Transverse colon (tissue), 4 donors: ENCODE measurements around the gene DHX58. TPM values are rescaled to one million over a fixed set of nuclear protein-coding genes. Genes with fewer than 3 reads are reported as not detected.

ENCODE experiments used
- DNase-seq: peaks from one replicate; pipeline ENCODE4 v3.0.0-alpha.2; 2019
- H3K27ac ChIP-seq, 4 donors: fragments of 200-600 bp; sonication (generic); 2 replicates each; pipeline ENCODE4 v1.5.1; 2016 to 2018; ENCODE audit warnings: inconsistent platforms in 4 of 4
- H3K27me3 ChIP-seq: fragments of 200-600 bp; sonication (generic); 2 replicates; pipeline ENCODE4 v1.5.1; 2017; ENCODE audit warnings: inconsistent platforms
- H3K36me3 ChIP-seq, 4 donors: fragments of 200-600 bp; sonication (generic); 2 replicates each; pipeline ENCODE4 v1.5.1; 2017 to 2019; ENCODE audit warnings: inconsistent platforms in 4 of 4
- H3K4me1 ChIP-seq, 4 donors: fragments of 200-600 bp; sonication (generic); 2 replicates each; pipeline ENCODE4 v1.5.1; 2017 to 2020; ENCODE audit warnings: inconsistent platforms in 4 of 4
- H3K4me3 ChIP-seq, 4 donors: fragments of 200-600 bp; sonication (generic); 1 replicate in 1 of 4; 2 replicates in 3 of 4; pipeline versions ENCODE4 v1.5.1 to v1.6.1; 2017 to 2019; ENCODE audit warnings: inconsistent platforms in 4 of 4
- H3K9me3 ChIP-seq, 2 donors: fragments of 200-600 bp; sonication (generic); 2 replicates each; pipeline ENCODE4 v1.5.1; 2017 to 2019; ENCODE audit warnings: inconsistent platforms in 2 of 2
- CTCF ChIP-seq, 5 experiments: fragments of 200-600 bp in 3 of 5; fragments of 450-650 bp in 2 of 5; sonication (generic) in 3 of 5; IDR thresholded peaks; 1 replicate in 2 of 5; 2 replicates in 3 of 5; pipeline ENCODE4 v1.5.1; 2016 to 2017; ENCODE audit warnings: antibody characterized with exemption in 5 of 5, inconsistent platforms in 3 of 5, mild to moderate bottlenecking in 2 of 5, moderate library complexity in 1 of 5
- EP300 ChIP-seq: sonication (generic); formaldehyde crosslinking; IDR thresholded peaks from one replicate; pipeline ENCODE4 v1.6.1; 2017; ENCODE audit warnings: antibody characterized with exemption, low read depth
- POLR2A ChIP-seq: fragments of 450-650 bp; IDR thresholded peaks from one replicate; pipeline ENCODE4 v1.6.1; 2016; ENCODE audit warnings: antibody characterized with exemption, mild to moderate bottlenecking, moderate library complexity
- POLR2AphosphoS5 ChIP-seq, 3 donors: sonication (generic); formaldehyde crosslinking; IDR thresholded peaks; one replicate each; pipeline ENCODE4 v1.6.1; 2016; ENCODE audit warnings: antibody characterized with exemption in 3 of 3
- WGBS, 2 donors: methylation state at CpG; one replicate each; pipeline ENCODE4 v1.1.5; 2018; ENCODE audit warnings: low coverage in 1 of 2; 5-methylcytosine and 5-hydroxymethylcytosine counted together
- in situ Hi-C, 4 donors: fragments of 200-750 bp; cut with MboI; loops; one replicate each; pipeline versions ENCODE4 v1.15.0 to v1.15.1; 2017; ENCODE audit warnings: low sequenced_read_pairs in 3 of 4, low pct_ligation_motif_present in 1 of 4, low pct_unique_long_range_greater_than_20kb in 1 of 4
- intact Hi-C: fragments of 100-400 bp; cut with DNase I; formaldehyde crosslinking; loops from one replicate; pipeline ENCODE4 v1.15.1; 2023; ENCODE audit warnings: low total_unique reads
- total RNA-seq, 4 donors: library from RNA; depleted of rRNA; stranded (reverse); fragments of >200 nt; gene quantifications; one replicate each; pipeline ENCODE4 v1.1.0, GENCODE V29; 2016

Gene DHX58
- 10 to 100 TPM in 3 of 4 donors, 1 to 10 TPM in 1; 4.6 to 14.6 (median 12.8) TPM for total RNA-seq

GRCh38 chr17:42112552-42113176 lies at the start of gene DHX58:
Gene DHX58, minus strand, starts transcription at chr17:42112714. Its CDS starts 822 bp downstream, at chr17:42111892.
- peak; percentile 85 for DNase-seq
- TF ChIP-seq POLR2A (peak; percentile 68), EP300 (no peak), POLR2AphosphoS5 (IDR thresholded peaks at IDR 0.05) (peak; percentile 58 to 87 (median 81)), CTCF (IDR thresholded peaks at IDR 0.05) (no peak)
- no peaks in the 10 kb centered on the region for H3K9me3 ChIP-seq
- H3K36me3 ChIP-seq = no peaks in the 10 kb centered on the region
- peak within 1 kb of the TSS; percentile 93 to 98 (median 94) for H3K27ac ChIP-seq
- in situ Hi-C loops = loop anchor here in 2 of 4 donors (5.0 to 10.0 kb wide), 2 partner anchors 90 to 148 kb away; partner anchors contain the start of genes CNP (in 2 of the 2) and NKIRAS2 (in 1 of the 2)
- peaks cover 17 to 24% (median 18%) of the 10 kb centered on the region in 4 donors for H3K4me1 ChIP-seq
- intact Hi-C loops = loop anchor here (5.0 kb wide), 1 partner anchor 85 kb away; no protein-coding TSS in a partner anchor
- peak within 1 kb of the TSS; percentile 40 to 65 (median 45) for H3K4me3 ChIP-seq
- H3K27me3 ChIP-seq = no peaks in the 10 kb centered on the region
- 1% methylated on average over 10 of the region's 10 CpGs; no CpG with 5 or more reads in 1 of the 2 donors for WGBS, 2 donors

- no peak for DNase-seq
- Histone ChIP-seq H3K27me3 (no peaks in the 10 kb centered on the region), H3K36me3 (no peaks in the 10 kb centered on the region), H3K27ac (no peak overlapping the region), H3K9me3 (no peaks in the 10 kb centered on the region), H3K4me3 (no peak overlapping the region), H3K4me1 (peaks cover 0 to 1% (median 0%) of the 10 kb centered on the region in 4 donors)
- TF ChIP-seq EP300 (no peak), POLR2AphosphoS5 (IDR thresholded peaks at IDR 0.05) (no peak), POLR2A (no peak), CTCF (IDR thresholded peaks at IDR 0.05) (no peak)
- 90 to 95% methylated on average over 5 to 7 of the region's 7 CpGs for WGBS, 2 donors
- intact Hi-C loops (no loop called here), in situ Hi-C loops (no loop called here)
These were observed 48.0 kb upstream of the DHX58 start for GRCh38 chr17:42160531-42160910.

- no peaks in the 10 kb centered on the region for H3K36me3 ChIP-seq
- in situ Hi-C loops = no loop called here
- 75 to 83% methylated on average over 1 to 14 of the region's 14 CpGs for WGBS, 2 donors
- intact Hi-C loops = no loop called here
- TF ChIP-seq POLR2A = no peak
- TF ChIP-seq CTCF (IDR thresholded peaks at IDR 0.05) = no peak
- no peak for TF ChIP-seq POLR2AphosphoS5 (IDR thresholded peaks at IDR 0.05)
- no peak for TF ChIP-seq EP300
- no peak for DNase-seq
- no peaks in the 10 kb centered on the region for H3K9me3 ChIP-seq
- H3K27me3 ChIP-seq = no peaks in the 10 kb centered on the region
- no peak overlapping the region for H3K4me3 ChIP-seq
- H3K27ac ChIP-seq = no peak overlapping the region
- peaks cover 0 to 4% (median 2%) of the 10 kb centered on the region in 4 donors for H3K4me1 ChIP-seq
These were observed 47.4 kb upstream of the DHX58 start for GRCh38 chr17:42159796-42160530.

- no peaks in the 10 kb centered on the region for H3K27me3 ChIP-seq
- in situ Hi-C loops = no loop called here
These were observed 43.1 kb upstream of the DHX58 start for GRCh38 chr17:42155614-42156045.

More at GRCh38 chr17:42155614-42156045, 43.1 kb upstream of the DHX58 start:
- TF ChIP-seq CTCF (IDR thresholded peaks at IDR 0.05) (no peak), POLR2A (no peak), POLR2AphosphoS5 (IDR thresholded peaks at IDR 0.05) (no peak), EP300 (no peak)
- no peak for DNase-seq
- Histone ChIP-seq H3K4me1 (peaks cover 12 to 37% (median 22%) of the 10 kb centered on the region in 4 donors), H3K36me3 (peaks cover 0 to 3% (median 0%) of the 10 kb centered on the region in 4 donors), H3K9me3 (no peaks in the 10 kb centered on the region), H3K4me3 (peak overlapping the region in 3 of 4 donors; percentile 31 to 91 (median 79)), H3K27ac (peak overlapping the region in 2 of 4 donors; percentile 74 to 91)
- WGBS, 2 donors = 59 to 69% methylated on average over 6 to 17 of the region's 17 CpGs
- intact Hi-C loops = no loop called here
